Stomach (tissue), 4 donors: ENCODE measurements around the gene PAPSS1.

Source experiments
- CTCF ChIP-seq, 7 experiments: fragments of 450-650 bp in 4 of 7; fragments of 200-600 bp in 3 of 7; sonication (generic) in 3 of 7; IDR thresholded peaks; one replicate each; pipeline ENCODE4 v1.5.1; 2016 to 2019; ENCODE audit warnings: antibody characterized with exemption in 7 of 7, control low read depth in 2 of 7, mild to moderate bottlenecking in 1 of 7
- EP300 ChIP-seq: sonication (generic); formaldehyde crosslinking; IDR thresholded peaks from one replicate; pipeline ENCODE4 v1.6.1; 2017; ENCODE audit warnings: antibody characterized with exemption

- TF ChIP-seq CTCF (IDR thresholded peaks at IDR 0.05) (no peak), EP300 (no peak)
These were observed 20.4 kb downstream of the PAPSS1 start for GRCh38 chr4:107699466-107700206.
